Measurements from ENCODE around the gene C20orf144.

DNA sequence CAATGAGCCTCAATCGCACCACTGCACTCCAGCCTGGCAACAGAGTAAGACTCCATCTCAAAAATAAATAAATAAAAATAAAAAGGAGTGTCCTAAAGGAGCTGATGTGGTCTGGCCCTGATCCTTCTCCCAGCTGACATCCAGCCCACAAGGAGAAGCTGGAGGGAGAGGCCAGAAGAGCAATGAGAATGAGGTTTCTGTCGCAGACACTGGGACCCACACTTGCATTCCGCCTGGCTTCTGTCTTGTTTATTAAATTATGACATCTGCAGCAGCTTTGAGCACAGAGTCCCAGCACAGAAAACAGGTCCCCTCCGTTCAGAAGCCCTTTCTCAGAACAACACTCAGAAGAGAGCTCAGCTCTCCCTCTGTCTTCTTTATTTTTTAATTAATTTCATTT lies 34.3 kb downstream of the C20orf144 start:
- no peak for TF ChIP-seq POLR2AphosphoS5 (IDR thresholded peaks at IDR 0.05; ENCODE audit: low read depth)
- TF ChIP-seq, protein P1, sequence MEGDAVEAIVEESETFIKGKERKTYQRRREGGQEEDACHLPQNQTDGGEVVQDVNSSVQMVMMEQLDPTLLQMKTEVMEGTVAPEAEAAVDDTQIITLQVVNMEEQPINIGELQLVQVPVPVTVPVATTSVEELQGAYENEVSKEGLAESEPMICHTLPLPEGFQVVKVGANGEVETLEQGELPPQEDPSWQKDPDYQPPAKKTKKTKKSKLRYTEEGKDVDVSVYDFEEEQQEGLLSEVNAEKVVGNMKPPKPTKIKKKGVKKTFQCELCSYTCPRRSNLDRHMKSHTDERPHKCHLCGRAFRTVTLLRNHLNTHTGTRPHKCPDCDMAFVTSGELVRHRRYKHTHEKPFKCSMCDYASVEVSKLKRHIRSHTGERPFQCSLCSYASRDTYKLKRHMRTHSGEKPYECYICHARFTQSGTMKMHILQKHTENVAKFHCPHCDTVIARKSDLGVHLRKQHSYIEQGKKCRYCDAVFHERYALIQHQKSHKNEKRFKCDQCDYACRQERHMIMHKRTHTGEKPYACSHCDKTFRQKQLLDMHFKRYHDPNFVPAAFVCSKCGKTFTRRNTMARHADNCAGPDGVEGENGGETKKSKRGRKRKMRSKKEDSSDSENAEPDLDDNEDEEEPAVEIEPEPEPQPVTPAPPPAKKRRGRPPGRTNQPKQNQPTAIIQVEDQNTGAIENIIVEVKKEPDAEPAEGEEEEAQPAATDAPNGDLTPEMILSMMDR (conservative IDR thresholded peaks at IDR 0.05; ENCODE audit: low read depth in 2 of 2): no peak
- TF ChIP-seq, protein P2, sequence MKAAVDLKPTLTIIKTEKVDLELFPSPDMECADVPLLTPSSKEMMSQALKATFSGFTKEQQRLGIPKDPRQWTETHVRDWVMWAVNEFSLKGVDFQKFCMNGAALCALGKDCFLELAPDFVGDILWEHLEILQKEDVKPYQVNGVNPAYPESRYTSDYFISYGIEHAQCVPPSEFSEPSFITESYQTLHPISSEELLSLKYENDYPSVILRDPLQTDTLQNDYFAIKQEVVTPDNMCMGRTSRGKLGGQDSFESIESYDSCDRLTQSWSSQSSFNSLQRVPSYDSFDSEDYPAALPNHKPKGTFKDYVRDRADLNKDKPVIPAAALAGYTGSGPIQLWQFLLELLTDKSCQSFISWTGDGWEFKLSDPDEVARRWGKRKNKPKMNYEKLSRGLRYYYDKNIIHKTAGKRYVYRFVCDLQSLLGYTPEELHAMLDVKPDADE (IDR thresholded peaks at IDR 0.05): no peak
- TF ChIP-seq STAT1 (IDR thresholded peaks at IDR 0.05; ENCODE audit: unreplicated experiment): no peak
- TF ChIP-seq EZH2phosphoT487 (IDR thresholded peaks at IDR 0.05; ENCODE audit: unreplicated experiment): no peak
- no peak for TF ChIP-seq REST (IDR thresholded peaks at IDR 0.05; ENCODE audit: unreplicated experiment)
- TF ChIP-seq EZH2 (IDR thresholded peaks at IDR 0.05; ENCODE audit: low read depth, unreplicated experiment): no peak
- TF ChIP-seq CREB1 (CRISPR knock-in tag; IDR thresholded peaks at IDR 0.05; ENCODE audit: low read depth): no peak
- no peak for TF ChIP-seq ZNF331 (CRISPR knock-in tag; IDR thresholded peaks at IDR 0.05; ENCODE audit: low read depth)
- TF ChIP-seq JUNB (IDR thresholded peaks at IDR 0.05; ENCODE audit: unreplicated experiment): no peak
- no peak for TF ChIP-seq NANOG (IDR thresholded peaks at IDR 0.05; ENCODE audit: borderline replicate concordance)
